Skeletal muscle satellite cell (primary cell): ENCODE measurements around the gene EPHA1.
A peak's percentile ranks its signal among the peaks of the same experiment; 100 is the strongest.
"Not testable (repeated sequence)": the region's sequence is repeated elsewhere in the genome, so short reads cannot be mapped to it uniquely, and the experiment has no call there.

Source experiments
- H3K27me3 ChIP-seq: 2 replicates; pipeline ENCODE4 v1.7.0; 2013; ENCODE audit warnings: low read length; ENCODE audit not compliant: control insufficient read depth, insufficient read depth
- H3K36me3 ChIP-seq: 2 replicates; pipeline ENCODE4 v1.7.0; 2013; ENCODE audit warnings: mild to moderate bottlenecking, control low read depth, low read length; ENCODE audit not compliant: insufficient read depth
- H3K4me1 ChIP-seq: 2 replicates; pipeline ENCODE4 v1.7.0; 2013; ENCODE audit warnings: low read length; ENCODE audit not compliant: control insufficient read depth, insufficient read depth
- H3K4me2 ChIP-seq: 2 replicates; pipeline ENCODE4 v1.7.0; 2013; ENCODE audit warnings: mild to moderate bottlenecking, low read length
- H3K4me3 ChIP-seq: 2 replicates; pipeline ENCODE4 v1.7.0; 2013; ENCODE audit warnings: low read length
- H3K9ac ChIP-seq: 2 replicates; pipeline ENCODE4 v1.7.0; 2013; ENCODE audit warnings: mild to moderate bottlenecking, low read depth, low read length, moderate library complexity
- H3K9me3 ChIP-seq: replicated peaks from 2 replicates; pipeline ENCODE4 v1.7.0; 2013; ENCODE audit warnings: mild to moderate bottlenecking, control low read depth, low read length

EPHA1 gene

DNA sequence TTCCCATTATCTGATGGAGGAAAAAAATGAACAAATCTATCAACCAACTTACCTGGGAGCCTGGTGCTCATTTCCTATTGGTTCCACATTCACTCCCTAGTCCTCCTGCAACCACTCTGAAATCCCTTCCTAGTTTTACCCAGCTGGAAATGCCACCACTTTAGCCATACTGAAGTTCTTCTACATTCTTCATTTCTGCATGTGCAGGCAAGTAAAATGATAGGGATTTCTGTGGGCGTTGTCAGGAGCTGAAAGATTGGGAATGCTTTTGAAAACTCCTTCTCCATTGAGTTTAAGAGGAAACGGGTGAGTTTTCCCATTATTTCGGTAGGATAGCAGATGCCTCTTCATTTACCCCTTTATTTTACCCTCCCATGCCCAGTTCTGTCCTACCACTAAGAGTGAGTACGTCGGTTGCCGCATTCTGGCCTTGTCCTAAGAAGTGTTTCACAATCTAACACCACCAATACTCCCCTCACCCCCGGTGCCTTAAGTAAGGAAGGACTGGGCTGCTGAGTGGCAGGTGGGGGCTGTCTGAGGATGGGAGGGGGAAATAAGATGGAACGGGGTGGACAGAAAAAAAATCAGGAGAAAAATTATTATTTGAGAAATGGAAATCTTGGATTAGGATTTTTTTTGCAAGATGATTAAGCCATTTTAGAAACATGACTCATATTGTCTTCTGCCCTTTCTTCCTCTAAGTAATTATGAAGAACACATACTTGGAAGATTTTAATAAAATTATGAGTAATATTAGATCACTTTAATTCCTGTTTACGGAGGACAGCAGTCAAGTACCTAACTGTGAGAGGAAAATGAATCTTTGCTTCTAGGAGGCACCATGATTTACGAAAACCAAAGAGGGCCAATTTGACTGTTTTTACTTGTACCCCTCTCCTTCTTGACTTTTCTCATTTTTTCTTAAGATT, 21.4 kb upstream of the EPHA1 start:
- Histone ChIP-seq H3K9me3 (no peaks in the 10 kb centered on the region), H3K9ac (no peak overlapping the region)

DNA sequence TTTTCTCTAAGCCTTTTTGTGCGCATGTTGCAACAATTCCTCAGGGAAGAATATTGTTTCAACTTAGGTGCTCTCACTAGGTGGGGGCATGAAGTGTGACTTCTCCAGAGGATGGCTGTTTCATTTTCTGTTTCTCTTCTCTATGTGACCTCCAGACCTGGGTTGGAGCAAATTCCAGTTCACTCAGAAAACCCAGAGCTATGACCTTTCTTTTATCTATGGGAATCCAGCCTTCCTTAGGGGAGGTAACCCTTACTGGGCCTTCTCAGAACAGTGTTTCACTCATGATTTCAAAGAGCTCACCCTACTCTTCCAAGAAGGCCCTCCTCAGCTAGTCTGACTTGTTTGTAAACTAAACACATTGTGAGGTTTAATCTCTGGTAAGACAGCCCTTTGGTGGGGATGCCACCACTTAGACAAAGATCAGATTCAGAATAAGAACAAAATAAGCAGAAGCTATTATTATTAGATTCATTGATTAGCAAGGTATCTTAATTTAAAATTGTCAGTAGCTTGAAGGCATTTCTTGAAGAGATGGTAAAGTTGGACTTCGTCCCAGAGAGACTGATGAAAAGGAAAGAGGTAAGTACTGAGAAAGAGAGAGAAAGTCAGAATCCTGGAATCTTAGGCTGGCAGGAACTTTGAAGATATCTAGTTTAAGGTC, 18.0 kb upstream of the EPHA1 start:
- H3K4me2 ChIP-seq, result no peak overlapping the region

More for the DNA sequence above, 21.4 kb upstream of the EPHA1 start:
- Histone ChIP-seq H3K4me1 (peaks cover 21% of the 10 kb centered on the region), H3K4me3 (no peak overlapping the region), H3K36me3 (no peaks in the 10 kb centered on the region), H3K4me2 (peak overlapping the region; percentile 42), H3K27me3 (no peaks in the 10 kb centered on the region)

DNA sequence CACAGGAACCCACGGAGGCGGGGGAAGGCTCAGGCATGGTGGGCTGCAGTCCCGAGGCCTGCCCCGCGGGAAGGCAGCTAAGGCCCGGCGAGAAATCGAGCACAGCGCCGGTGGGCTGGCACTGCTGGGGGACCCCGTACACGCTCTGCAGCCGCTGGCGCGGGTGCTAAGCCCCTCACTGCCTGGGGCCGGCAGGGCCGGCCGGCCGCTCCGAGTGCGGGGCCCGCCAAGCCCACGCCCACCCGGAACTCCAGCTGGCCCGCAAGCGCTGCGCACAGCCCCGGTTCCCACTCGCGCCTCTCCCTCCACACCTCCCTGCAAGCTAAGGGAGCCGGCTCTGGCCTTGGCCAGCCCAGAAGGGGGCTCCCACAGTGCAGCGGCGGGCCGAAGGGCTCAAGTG, 15.8 kb upstream of the EPHA1 start:
- not testable (repeated sequence) for H3K4me1 ChIP-seq, H3K9ac ChIP-seq

More for the DNA sequence above, 18.0 kb upstream of the EPHA1 start:
- no peaks in the 10 kb centered on the region for H3K27me3 ChIP-seq
- H3K36me3 ChIP-seq, result no peaks in the 10 kb centered on the region
- H3K4me1 ChIP-seq, result peaks cover 18% of the 10 kb centered on the region
- H3K9ac ChIP-seq, result no peak overlapping the region
- H3K4me3 ChIP-seq, result no peak overlapping the region
- no peaks in the 10 kb centered on the region for H3K9me3 ChIP-seq

GRCh38 chr7:143422033-143422432, 13.4 kb upstream of the EPHA1 start:
- no peaks in the 10 kb centered on the region for H3K36me3 ChIP-seq
- no peak overlapping the region for H3K4me2 ChIP-seq
- no peak overlapping the region for H3K4me3 ChIP-seq
- no peaks in the 10 kb centered on the region for H3K27me3 ChIP-seq
- no peaks in the 10 kb centered on the region for H3K9me3 ChIP-seq
- H3K4me1 ChIP-seq, result peaks cover 15% of the 10 kb centered on the region
- H3K9ac ChIP-seq, result no peak overlapping the region

More for the DNA sequence above, 15.8 kb upstream of the EPHA1 start:
- H3K27me3 ChIP-seq, H3K36me3 ChIP-seq, H3K4me2 ChIP-seq, H3K4me3 ChIP-seq, H3K9me3 ChIP-seq: not testable (repeated sequence)

- not testable (repeated sequence) for H3K4me2 ChIP-seq, H3K36me3 ChIP-seq, H3K4me3 ChIP-seq, H3K9ac ChIP-seq, H3K9me3 ChIP-seq, H3K27me3 ChIP-seq
- peaks cover 24% of the 10 kb centered on the region for H3K4me1 ChIP-seq
Measured at GRCh38 chr7:143420624-143421023, 12.0 kb upstream of the EPHA1 start.

DNA sequence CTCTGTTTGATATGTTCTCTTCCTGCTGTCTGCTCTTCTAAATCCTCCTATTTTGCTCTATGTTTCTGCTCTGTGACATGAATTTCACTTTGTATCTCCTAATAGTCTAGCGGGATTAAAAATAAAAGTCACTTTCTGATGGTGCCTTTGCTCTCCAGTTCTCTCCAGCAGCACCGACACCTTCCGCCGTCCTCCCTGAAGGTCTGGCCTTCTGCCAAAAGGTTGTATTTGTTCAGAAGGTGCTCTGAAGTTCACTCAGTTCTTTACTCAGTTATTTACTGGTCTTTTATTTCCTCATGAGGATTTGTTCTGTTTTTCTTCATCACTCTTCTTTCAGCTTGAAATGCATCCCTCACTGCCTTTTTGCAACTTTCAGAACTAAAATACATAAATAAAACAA, 11.2 kb upstream of the EPHA1 start:
- H3K4me3 ChIP-seq, result no peak overlapping the region
- H3K27me3 ChIP-seq, result no peaks in the 10 kb centered on the region
- H3K4me2 ChIP-seq, result no peak overlapping the region
- no peaks in the 10 kb centered on the region for H3K36me3 ChIP-seq
- H3K9ac ChIP-seq, result no peak overlapping the region
- no peaks in the 10 kb centered on the region for H3K9me3 ChIP-seq
- peaks cover 31% of the 10 kb centered on the region for H3K4me1 ChIP-seq

DNA sequence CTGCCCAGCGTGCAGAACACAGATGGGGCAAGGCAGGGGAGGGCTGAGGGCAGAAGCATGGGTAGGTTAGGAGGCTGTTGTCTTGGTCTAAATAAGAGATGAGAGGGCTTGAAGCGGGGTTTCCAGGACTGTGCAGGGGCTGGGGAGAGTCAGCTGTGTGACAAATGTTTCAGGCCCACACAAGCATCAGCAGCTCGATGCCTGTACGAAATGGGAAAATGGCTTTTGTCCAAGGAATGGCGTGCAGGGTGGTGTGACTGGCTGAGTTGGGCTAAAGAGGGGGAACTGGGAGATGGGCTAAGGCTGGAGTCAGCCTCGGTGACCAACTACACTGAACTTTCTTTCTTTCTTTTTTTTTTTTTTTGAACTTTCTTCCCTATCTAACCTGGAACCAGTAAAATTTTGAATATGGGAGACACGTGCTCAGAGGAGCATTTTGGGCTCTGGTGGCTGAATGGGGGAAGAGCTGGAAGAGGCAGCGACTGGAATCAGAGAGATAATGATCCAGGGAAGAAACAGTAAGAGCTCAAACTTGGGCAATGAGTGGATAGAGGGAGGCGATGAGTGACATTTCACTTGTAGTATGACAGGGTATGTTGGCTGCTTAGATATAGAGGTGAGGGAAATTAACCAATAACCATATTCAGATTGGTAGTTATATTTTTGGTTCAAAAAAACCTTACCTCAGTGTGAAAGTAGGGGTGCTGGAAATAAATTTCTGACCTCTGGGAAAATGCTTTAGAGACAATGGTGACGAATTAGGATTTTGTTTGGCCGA, 10.2 kb upstream of the EPHA1 start:
- Histone ChIP-seq H3K4me3 (no peak overlapping the region), H3K4me2 (no peak overlapping the region), H3K4me1 (peaks cover 33% of the 10 kb centered on the region), H3K9ac (no peak overlapping the region), H3K27me3 (no peaks in the 10 kb centered on the region), H3K36me3 (no peaks in the 10 kb centered on the region), H3K9me3 (no peaks in the 10 kb centered on the region)

DNA sequence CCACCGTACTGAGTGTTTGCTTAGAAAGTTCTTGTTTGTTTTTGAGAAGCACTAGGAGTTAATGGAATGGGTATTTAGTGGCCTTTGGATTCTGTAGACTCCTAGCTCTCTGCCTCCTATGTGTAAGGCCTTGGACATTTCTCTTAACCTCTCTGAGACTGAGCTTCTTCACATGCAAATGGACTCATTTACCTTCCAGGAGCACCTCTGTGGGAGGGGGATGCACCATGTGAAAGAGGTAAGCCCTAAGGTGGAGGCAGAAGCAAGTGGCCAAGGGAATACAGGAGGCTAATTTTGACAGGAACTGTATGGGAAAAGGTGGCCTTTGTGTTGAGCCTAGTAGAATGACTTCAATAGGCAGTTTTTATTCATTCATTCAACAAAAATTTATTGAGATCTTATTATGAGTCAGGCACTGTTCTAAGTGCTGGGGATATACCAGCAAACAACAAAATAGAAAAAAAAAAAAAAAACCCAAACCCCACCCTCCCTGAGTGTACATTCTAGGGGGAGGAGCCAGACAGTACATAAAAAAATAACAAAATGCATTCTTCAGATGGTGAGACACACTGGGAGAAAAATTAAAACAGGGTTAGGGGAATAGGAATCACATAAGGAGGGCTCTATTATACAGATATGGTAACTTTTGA, 9.2 kb upstream of the EPHA1 start:
- H3K9ac ChIP-seq, result no peak overlapping the region
- no peaks in the 10 kb centered on the region for H3K36me3 ChIP-seq
- no peak overlapping the region for H3K4me2 ChIP-seq
- peaks cover 33% of the 10 kb centered on the region for H3K4me1 ChIP-seq
- H3K4me3 ChIP-seq, result no peak overlapping the region
- no peaks in the 10 kb centered on the region for H3K9me3 ChIP-seq
- no peaks in the 10 kb centered on the region for H3K27me3 ChIP-seq

- Histone ChIP-seq H3K36me3 (no peaks in the 10 kb centered on the region), H3K4me2 (no peak overlapping the region), H3K27me3 (no peaks in the 10 kb centered on the region), H3K4me3 (no peak overlapping the region), H3K9me3 (no peaks in the 10 kb centered on the region), H3K4me1 (peaks cover 29% of the 10 kb centered on the region), H3K9ac (no peak overlapping the region)
Measured at GRCh38 chr7:143416565-143417149, 8.0 kb upstream of the EPHA1 start.

DNA sequence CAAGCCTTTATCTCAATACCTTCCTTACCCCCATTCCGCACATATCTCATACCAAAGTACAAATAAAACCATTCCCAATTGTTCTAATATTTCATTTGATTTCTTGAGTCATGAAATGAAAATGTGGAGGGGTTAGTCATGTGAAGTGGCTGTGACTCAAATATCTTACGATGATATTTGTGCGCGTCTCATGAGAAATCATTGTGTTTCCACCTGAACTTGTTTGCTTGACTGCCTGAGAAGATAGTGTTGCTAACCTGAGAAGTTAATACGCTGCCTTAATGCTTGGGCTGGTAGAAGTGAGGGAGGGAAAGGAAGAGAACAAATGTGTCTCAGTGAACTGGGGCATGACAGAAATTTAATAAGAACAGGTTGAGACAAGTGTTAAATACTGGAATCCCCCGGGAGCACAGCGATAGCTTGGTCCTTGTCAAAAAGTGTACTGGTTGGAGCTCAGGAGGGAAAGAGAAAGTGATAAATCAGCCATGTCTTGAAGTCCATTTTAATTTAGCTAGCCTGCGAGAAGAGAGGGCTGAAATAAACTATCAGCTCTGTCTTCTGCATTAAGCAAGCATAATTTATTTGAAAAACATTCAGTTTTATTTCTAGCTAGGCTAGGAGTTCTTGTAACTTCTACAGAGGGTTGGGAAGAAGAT, 7.2 kb upstream of the EPHA1 start:
- H3K9me3 ChIP-seq, result no peaks in the 10 kb centered on the region
- H3K4me2 ChIP-seq, result peak overlapping the region; percentile 69
- H3K4me1 ChIP-seq, result peaks cover 29% of the 10 kb centered on the region
- no peaks in the 10 kb centered on the region for H3K27me3 ChIP-seq
- H3K4me3 ChIP-seq, result peak overlapping the region; percentile 48
- H3K36me3 ChIP-seq, result no peaks in the 10 kb centered on the region
- H3K9ac ChIP-seq, result no peak overlapping the region
